ENCODE data around the gene PSMD5.

DNA sequence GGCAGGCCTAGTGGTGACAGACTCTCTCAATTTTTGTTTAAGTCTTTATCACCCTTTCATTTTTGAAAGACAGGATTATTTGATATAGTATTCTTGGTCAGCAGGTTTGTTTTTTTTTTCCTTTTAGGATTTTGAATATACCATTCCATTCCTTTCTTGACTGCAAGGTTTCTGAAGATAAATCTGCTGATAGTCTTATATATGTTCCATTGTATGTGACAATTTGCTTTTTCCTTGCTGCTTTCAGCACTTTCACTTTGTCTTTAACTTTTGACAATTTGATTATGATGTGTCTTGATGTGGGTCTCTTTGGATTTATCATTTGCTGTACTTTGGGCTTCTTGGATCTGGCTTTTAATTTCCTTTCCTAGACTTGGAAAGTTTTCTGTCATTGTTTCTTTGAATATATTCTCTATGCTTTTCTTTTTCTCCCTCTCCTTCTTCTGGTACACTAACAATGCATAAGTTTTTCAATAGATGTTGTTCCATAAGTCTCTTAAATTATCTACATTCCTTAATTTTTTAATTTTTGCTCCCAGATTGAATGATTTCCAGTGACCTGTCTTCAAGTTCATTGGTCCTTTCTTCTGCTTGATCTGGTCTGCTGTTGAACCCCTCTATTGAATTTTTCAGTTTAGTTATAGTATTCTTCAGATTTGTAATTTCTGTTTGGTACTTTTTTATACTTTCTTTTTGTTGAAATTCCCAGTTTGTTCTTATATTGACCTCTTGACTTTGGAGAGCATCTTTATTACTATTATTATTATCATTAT is 34.9 kb downstream of the PSMD5 start:
- TF ChIP-seq EZH2 (IDR thresholded peaks at IDR 0.05; ENCODE audit: borderline replicate concordance, low read length) = no peak
- TF ChIP-seq, protein P1, sequence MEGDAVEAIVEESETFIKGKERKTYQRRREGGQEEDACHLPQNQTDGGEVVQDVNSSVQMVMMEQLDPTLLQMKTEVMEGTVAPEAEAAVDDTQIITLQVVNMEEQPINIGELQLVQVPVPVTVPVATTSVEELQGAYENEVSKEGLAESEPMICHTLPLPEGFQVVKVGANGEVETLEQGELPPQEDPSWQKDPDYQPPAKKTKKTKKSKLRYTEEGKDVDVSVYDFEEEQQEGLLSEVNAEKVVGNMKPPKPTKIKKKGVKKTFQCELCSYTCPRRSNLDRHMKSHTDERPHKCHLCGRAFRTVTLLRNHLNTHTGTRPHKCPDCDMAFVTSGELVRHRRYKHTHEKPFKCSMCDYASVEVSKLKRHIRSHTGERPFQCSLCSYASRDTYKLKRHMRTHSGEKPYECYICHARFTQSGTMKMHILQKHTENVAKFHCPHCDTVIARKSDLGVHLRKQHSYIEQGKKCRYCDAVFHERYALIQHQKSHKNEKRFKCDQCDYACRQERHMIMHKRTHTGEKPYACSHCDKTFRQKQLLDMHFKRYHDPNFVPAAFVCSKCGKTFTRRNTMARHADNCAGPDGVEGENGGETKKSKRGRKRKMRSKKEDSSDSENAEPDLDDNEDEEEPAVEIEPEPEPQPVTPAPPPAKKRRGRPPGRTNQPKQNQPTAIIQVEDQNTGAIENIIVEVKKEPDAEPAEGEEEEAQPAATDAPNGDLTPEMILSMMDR (conservative IDR thresholded peaks at IDR 0.05 in 1 of 2, IDR thresholded peaks at IDR 0.05 in 1 of 2; ENCODE audit: extremely low read depth in 1 of 2, insufficient read depth in 1 of 2, low read depth in 1 of 2, low read length in 2 of 2) = no peak

Measured in mammary epithelial cell (primary cell).